CMK (cell line): ENCODE results near the gene PDCD2L.
"Not testable (repeated sequence)": the region's sequence is repeated elsewhere in the genome, so short reads cannot be mapped to it uniquely, and the experiment has no call there.

Experiments
- DNase-seq: peaks from one replicate; pipeline ENCODE4 v3.0.0-alpha.2; 2010; ENCODE audit warnings: low read depth

Gene PDCD2L

GRCh38 chr19:34416021-34416545 is 11.9 kb downstream of the PDCD2L start:
- DNase-seq: no peak

GRCh38 chr19:34418300-34418699 is 14.1 kb downstream of the PDCD2L start:
- DNase-seq: no peak

- DNase-seq: no peak
Observed at GRCh38 chr19:34426096-34426661, 22.0 kb downstream of the PDCD2L start.

- DNase-seq: no peak
Observed at GRCh38 chr19:34428549-34429285, 24.5 kb downstream of the PDCD2L start.

- no peak for DNase-seq
Observed at GRCh38 chr19:34429553-34429952, 25.4 kb downstream of the PDCD2L start.

- DNase-seq: peak; percentile 45
Observed at GRCh38 chr19:34430738-34431625, 26.8 kb downstream of the PDCD2L start.

GRCh38 chr19:34431681-34432402 is 27.6 kb downstream of the PDCD2L start:
- DNase-seq: no peak

GRCh38 chr19:34432797-34433196 is 28.6 kb downstream of the PDCD2L start:
- DNase-seq: no peak

- DNase-seq: no peak
Observed at GRCh38 chr19:34436716-34437115, 32.5 kb downstream of the PDCD2L start.

GRCh38 chr19:34448191-34448590 is 44.0 kb downstream of the PDCD2L start:
- DNase-seq: no peak

GRCh38 chr19:34452723-34453122 is 48.5 kb downstream of the PDCD2L start:
- no peak for DNase-seq

GRCh38 chr19:34454091-34454490 is 49.9 kb downstream of the PDCD2L start:
- no peak for DNase-seq

- DNase-seq: no peak
Observed at GRCh38 chr19:34454685-34455084, 50.5 kb downstream of the PDCD2L start.

GRCh38 chr19:34455783-34456480 is 51.7 kb downstream of the PDCD2L start:
- not testable (repeated sequence) for DNase-seq

- no peak for DNase-seq
Observed at GRCh38 chr19:34457446-34457845, 53.2 kb downstream of the PDCD2L start.

- no peak for DNase-seq
Observed at GRCh38 chr19:34458677-34459076, 54.5 kb downstream of the PDCD2L start.

GRCh38 chr19:34459614-34460013 is 55.4 kb downstream of the PDCD2L start:
- DNase-seq: no peak

- DNase-seq: no peak
Observed at GRCh38 chr19:34461375-34462100, 57.3 kb downstream of the PDCD2L start.

- DNase-seq: not testable (repeated sequence)
Observed at GRCh38 chr19:34464785-34465184, 60.6 kb downstream of the PDCD2L start.

- DNase-seq: no peak
Observed at GRCh38 chr19:34468409-34468808, 64.2 kb downstream of the PDCD2L start.

- DNase-seq: not testable (repeated sequence)
Observed at GRCh38 chr19:34469026-34469425, 64.8 kb downstream of the PDCD2L start.
